ENCODE data around the gene DNTT.

DNTT gene

GRCh38 chr10:96257944-96258343 lies 46.3 kb upstream of the DNTT start:
- no peaks in the 10 kb centered on the region for H3K9me3 ChIP-seq (ENCODE audit: insufficient read depth, low read depth, low read length)
- no peaks in the 10 kb centered on the region for H3F3A ChIP-seq (ENCODE audit: low read depth)
- H3K4me3 ChIP-seq (ENCODE audit: low read length, poor library complexity, severe bottlenecking) = no peak overlapping the region
- no peaks in the 10 kb centered on the region for H4K20me1 ChIP-seq (ENCODE audit: insufficient read depth, low read length, poor library complexity, severe bottlenecking)
- no peaks in the 10 kb centered on the region for H3K36me3 ChIP-seq (ENCODE audit: insufficient read depth, low read length)
- no peak overlapping the region for H2AFZ ChIP-seq (ENCODE audit: low read length)
- no peaks in the 10 kb centered on the region for H3K9me2 ChIP-seq (replicated peaks; ENCODE audit: low read depth, low read length)
- no peaks in the 10 kb centered on the region for H3K27me3 ChIP-seq (ENCODE audit: insufficient read depth, low read length, poor library complexity, severe bottlenecking)
- H3K4me1 ChIP-seq (ENCODE audit: insufficient read depth, low read length, poor library complexity, severe bottlenecking) = no peaks in the 10 kb centered on the region
- H3K4me2 ChIP-seq (ENCODE audit: low read depth, low read length, poor library complexity, severe bottlenecking) = no peak overlapping the region
- H3K9ac ChIP-seq (ENCODE audit: low read depth, low read length, poor library complexity, severe bottlenecking) = no peak overlapping the region
- H3K79me2 ChIP-seq (ENCODE audit: insufficient read depth, low read length) = no peaks in the 10 kb centered on the region
- no peak for TF ChIP-seq CTCF (conservative IDR thresholded peaks at IDR 0.05; ENCODE audit: low read length)
- no peak for TF ChIP-seq EZH2phosphoT487 (IDR thresholded peaks at IDR 0.05; ENCODE audit: borderline replicate concordance)

- Histone ChIP-seq H4K20me1 (ENCODE audit: insufficient read depth, low read length, poor library complexity, severe bottlenecking) (no peaks in the 10 kb centered on the region), H3K27me3 (ENCODE audit: insufficient read depth, low read length, poor library complexity, severe bottlenecking) (no peaks in the 10 kb centered on the region), H3K4me1 (ENCODE audit: insufficient read depth, low read length, poor library complexity, severe bottlenecking) (no peaks in the 10 kb centered on the region), H3F3A (ENCODE audit: low read depth) (no peaks in the 10 kb centered on the region), H3K9ac (ENCODE audit: low read depth, low read length, poor library complexity, severe bottlenecking) (no peak overlapping the region), H3K4me3 (ENCODE audit: low read length, poor library complexity, severe bottlenecking) (no peak overlapping the region), H3K36me3 (ENCODE audit: insufficient read depth, low read length) (no peaks in the 10 kb centered on the region), H3K4me2 (ENCODE audit: low read depth, low read length, poor library complexity, severe bottlenecking) (no peak overlapping the region), H3K9me2 (replicated peaks; ENCODE audit: low read depth, low read length) (no peaks in the 10 kb centered on the region), H3K9me3 (ENCODE audit: insufficient read depth, low read depth, low read length) (no peaks in the 10 kb centered on the region), H2AFZ (ENCODE audit: low read length) (no peak overlapping the region), H3K79me2 (ENCODE audit: insufficient read depth, low read length) (no peaks in the 10 kb centered on the region)
- no peak for TF ChIP-seq EZH2phosphoT487 (IDR thresholded peaks at IDR 0.05; ENCODE audit: borderline replicate concordance)
- TF ChIP-seq CTCF (conservative IDR thresholded peaks at IDR 0.05; ENCODE audit: low read length) = no peak
Measured at GRCh38 chr10:96259150-96259549, 45.1 kb upstream of the DNTT start.

DNA sequence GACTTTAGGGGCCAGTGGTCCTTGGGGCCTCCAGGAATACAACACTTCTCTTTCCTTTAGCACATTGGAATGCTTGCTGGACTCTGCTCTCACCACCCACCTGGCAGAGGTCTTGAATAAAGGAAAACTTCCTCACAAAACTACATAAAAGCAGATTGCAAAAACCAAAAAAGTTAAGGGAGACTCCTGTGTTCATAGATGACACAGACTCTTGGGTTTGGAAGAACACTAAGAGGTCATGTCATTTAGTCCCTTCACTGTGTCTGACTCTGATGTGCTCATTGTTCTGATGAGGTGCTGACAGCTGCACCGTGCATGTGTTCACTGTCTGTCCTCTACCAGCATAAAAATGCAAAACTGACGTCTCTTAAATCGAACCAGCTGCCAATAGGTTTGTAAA lies 44.2 kb upstream of the DNTT start:
- H3K4me3 ChIP-seq (ENCODE audit: low read length, poor library complexity, severe bottlenecking) = no peak overlapping the region
- H3K4me2 ChIP-seq (ENCODE audit: low read depth, low read length, poor library complexity, severe bottlenecking) = no peak overlapping the region
- no peaks in the 10 kb centered on the region for H4K20me1 ChIP-seq (ENCODE audit: insufficient read depth, low read length, poor library complexity, severe bottlenecking)

More for the DNA sequence above, 44.2 kb upstream of the DNTT start:
- TF ChIP-seq EZH2phosphoT487 (IDR thresholded peaks at IDR 0.05; ENCODE audit: borderline replicate concordance) = no peak
- TF ChIP-seq CTCF (conservative IDR thresholded peaks at IDR 0.05; ENCODE audit: low read length) = no peak
- Histone ChIP-seq H3K9me3 (ENCODE audit: insufficient read depth, low read depth, low read length) (no peaks in the 10 kb centered on the region), H3K27me3 (ENCODE audit: insufficient read depth, low read length, poor library complexity, severe bottlenecking) (no peaks in the 10 kb centered on the region), H3K9ac (ENCODE audit: low read depth, low read length, poor library complexity, severe bottlenecking) (no peak overlapping the region), H2AFZ (ENCODE audit: low read length) (no peak overlapping the region), H3K9me2 (replicated peaks; ENCODE audit: low read depth, low read length) (no peaks in the 10 kb centered on the region), H3K36me3 (ENCODE audit: insufficient read depth, low read length) (no peaks in the 10 kb centered on the region), H3F3A (ENCODE audit: low read depth) (no peaks in the 10 kb centered on the region), H3K79me2 (ENCODE audit: insufficient read depth, low read length) (no peaks in the 10 kb centered on the region), H3K4me1 (ENCODE audit: insufficient read depth, low read length, poor library complexity, severe bottlenecking) (no peaks in the 10 kb centered on the region)
